OCI-LY3 (cell line): ENCODE results near the gene OR9Q1.

Experiments used
- CTCF ChIP-seq: fragments of 200-600, 300-600 bp; sonication (generic); IDR thresholded peaks from 2 replicates; pipeline ENCODE4 v1.5.1; 2014; ENCODE audit warnings: antibody characterized with exemption, low read length, low read depth
- EZH2phosphoT487 ChIP-seq: fragments of 200-600 bp; shearing (Covaris generic); IDR thresholded peaks from 2 replicates; pipeline ENCODE4 v1.6.1; 2018; ENCODE audit warnings: antibody characterized with exemption, mixed run types, low read depth

GRCh38 chr11:57980201-57980600 is 43.5 kb upstream of the OR9Q1 start:
- no peak for TF ChIP-seq CTCF
- no peak for TF ChIP-seq EZH2phosphoT487
